Jurkat, Clone E6-1 (cell line): ENCODE data around the gene BRD3.

Experiments
- DNase-seq: peaks from one replicate; pipeline ENCODE4 v3.0.0-alpha.2; 2011; ENCODE audit warnings: low read depth, low spot score
- H3K4me3 ChIP-seq: 2 replicates; pipeline ENCODE4 v1.5.1; 2011; ENCODE audit warnings: mild to moderate bottlenecking, low read length, control low read depth, moderate library complexity

BRD3 gene

DNA sequence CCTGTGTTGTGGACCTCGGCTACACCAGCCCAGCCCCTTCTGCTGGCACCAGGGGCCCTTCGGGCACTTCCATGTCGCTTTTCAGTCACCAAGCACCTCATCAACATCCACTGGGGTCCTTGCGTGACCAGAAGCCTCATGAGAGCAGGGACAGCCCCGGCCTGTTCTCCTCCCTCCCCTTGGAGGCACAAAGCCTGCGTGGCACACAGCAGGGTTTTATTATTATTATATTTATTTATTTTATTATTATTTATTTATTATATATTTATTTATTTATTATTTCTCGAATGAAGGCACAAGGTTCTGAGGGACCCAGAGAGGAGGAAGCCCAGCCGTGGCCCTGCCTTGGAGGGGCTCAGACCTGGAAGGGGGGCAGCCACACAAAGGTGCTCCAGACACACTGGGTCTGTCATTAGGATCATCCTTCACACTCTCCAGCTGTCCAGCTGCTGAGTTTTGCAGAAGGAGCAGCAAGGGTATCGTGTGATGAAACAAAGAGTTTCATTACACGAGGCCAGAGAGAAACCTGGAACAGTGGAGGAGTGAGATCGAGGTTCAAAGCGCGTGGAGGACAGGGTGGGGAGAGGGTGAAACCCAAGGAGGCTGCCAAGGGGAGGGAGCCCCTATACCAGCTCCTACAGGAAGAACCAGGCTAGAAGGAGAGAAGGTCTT lies 80.9 kb downstream of the BRD3 start:
- DNase-seq: no peak
- no peak overlapping the region for H3K4me3 ChIP-seq

DNA sequence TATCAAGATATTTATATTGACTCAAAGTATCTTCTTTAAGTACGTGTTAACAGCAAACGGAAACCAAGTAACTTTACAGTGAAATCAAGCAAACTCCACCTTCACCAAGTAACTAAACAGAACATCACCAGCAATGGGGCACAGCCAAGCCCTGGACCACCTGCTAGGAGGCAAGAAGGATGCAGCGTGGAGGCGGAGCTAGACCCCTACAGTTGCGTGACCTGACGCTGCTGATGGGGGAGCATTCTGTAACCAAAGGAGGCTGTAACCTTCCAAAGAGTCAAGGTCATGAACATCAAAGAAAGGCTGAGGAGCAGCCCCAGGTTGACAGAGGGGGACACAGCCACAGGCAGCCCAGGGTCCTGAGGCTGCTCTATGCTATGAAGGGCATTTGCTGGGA lies 81.8 kb downstream of the BRD3 start:
- no peak for DNase-seq
- H3K4me3 ChIP-seq: no peak overlapping the region

DNA sequence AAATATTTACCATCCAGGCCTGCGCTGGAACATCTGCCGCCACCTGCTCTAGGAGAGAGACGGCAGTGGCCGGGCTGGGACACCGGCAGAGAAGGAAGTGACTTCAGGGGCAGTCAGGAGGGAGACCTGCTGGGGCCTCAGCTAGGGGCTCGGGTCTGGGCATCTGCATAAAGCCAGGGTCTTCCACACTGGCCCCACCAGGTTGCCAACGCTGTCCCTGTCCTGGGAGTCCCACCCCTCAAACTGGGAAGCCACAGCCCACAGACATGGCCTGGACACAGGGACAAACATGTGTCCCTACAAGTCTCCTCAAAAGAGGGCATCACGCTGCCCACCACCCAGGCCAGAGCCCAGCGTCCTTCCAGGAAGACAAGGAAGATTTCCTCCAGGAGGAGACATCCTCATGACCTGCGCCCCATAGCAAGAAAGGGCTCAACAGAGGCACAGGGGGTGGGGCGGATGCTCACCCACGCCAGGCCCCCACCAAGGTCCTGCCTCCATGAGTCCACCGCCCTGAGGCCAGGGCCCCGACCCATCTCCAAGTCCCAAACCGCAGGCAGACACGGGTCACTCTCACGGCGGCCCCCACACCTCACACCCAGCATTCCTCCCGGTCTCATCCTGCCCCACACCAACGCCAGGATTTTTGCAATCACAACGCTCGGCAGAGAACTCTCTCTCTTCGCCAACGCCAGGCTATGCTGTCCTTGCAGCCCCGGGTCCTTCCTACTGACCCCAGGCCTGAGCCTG lies 84.7 kb downstream of the BRD3 start:
- no peak for DNase-seq
- H3K4me3 ChIP-seq: no peak overlapping the region

DNA sequence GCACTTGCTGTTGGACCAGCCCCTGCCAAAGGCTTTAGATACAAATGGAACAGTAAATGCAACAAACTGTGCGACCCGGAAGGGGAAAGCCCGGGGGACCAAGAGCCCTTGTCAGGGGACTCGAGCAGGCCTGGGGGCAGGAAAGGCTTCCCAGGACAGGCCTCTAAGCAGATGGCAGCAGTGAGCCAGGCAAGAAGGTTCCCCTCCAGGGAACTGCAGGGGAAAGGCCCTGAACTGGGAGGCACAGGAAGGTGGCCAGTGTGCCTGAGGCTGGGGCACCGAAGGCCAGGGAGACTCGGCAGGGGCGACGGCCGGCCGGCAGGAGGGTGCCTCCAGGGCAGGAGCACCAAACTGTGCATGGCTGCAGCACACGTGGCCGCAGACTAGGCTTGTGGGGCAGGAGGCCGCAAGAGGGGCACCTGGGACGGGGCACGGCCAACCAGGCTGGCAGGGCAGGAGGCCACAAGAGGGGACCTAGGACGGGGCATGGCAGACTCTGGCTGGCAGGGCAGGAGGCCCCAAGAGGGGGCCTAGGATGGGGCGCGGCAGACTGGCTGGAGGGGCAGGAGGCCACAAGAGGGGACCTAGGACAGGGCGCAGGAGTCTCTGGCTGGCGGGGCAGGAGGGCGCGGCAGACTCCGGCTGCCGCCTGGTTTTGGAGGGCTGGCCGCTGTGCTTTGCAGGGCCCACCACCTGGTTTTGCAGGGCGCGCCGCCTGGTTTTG lies 85.7 kb downstream of the BRD3 start:
- DNase-seq: no peak
- H3K4me3 ChIP-seq: no peak overlapping the region

- DNase-seq: no peak
- H3K4me3 ChIP-seq: no peak overlapping the region
Observed at GRCh38 chr9:133981589-133981957, 86.3 kb downstream of the BRD3 start.

DNA sequence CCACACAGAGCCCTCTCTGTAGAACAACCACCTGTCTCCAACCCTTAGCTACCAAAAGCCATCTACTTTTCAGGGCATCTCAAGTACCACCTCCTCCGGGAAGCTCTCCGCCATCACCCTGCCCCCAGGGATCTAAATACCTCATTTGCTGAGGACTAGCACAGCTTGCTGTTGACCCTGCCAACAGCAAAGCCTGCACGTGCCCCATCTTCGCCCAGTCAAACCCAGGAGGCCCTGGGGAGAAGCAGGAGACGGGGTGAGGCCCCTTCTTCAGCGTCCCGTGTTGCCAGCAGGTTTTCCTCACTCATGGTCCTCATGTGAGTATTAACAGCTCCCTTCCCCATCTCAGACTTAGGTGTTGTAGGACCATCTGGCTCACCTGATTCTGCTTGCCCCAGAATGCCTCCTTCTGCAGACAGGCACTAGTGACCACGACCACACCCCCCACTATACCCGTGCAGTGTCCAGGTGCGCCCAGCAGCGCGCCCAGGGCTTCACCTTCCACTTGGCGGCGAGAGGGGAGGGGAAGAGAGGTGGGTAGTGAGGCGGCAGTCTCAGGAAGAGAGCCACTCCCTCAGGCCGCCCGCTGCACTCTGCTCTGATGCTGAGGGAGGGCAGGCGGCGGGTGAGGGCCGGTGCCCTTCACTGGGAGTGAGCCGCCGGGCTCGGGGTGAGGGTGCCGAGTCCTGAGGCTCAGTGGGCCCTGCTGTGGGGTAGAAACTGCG lies 86.8 kb downstream of the BRD3 start:
- H3K4me3 ChIP-seq: no peak overlapping the region
- no peak for DNase-seq
